Nephron progenitor cell (in vitro differentiated cells): ENCODE measurements around the gene NOS1.

Experiments used
- DNase-seq: peaks from one replicate; pipeline ENCODE4 v3.0.0; 2021
- H3K27ac Mint-ChIP-seq: 2 replicates; pipeline ENCODE4 v1.8.0; 2021; ENCODE audit warnings: mild to moderate bottlenecking, moderate library complexity, mixed read lengths
- H3K27me3 Mint-ChIP-seq: 2 replicates; pipeline ENCODE4 v1.8.0; 2021; ENCODE audit warnings: mild to moderate bottlenecking, low read depth, mixed read lengths; ENCODE audit not compliant: poor library complexity
- H3K36me3 Mint-ChIP-seq: 2 replicates; pipeline ENCODE4 v1.8.0; 2021; ENCODE audit warnings: low read depth, mixed read lengths
- H3K4me1 Mint-ChIP-seq: 2 replicates; pipeline ENCODE4 v1.8.0; 2021; ENCODE audit warnings: mixed read lengths
- H3K4me3 Mint-ChIP-seq: 2 replicates; pipeline ENCODE4 v1.8.0; 2021; ENCODE audit warnings: mild to moderate bottlenecking, moderate library complexity, mixed read lengths
- H3K9me3 Mint-ChIP-seq: 2 replicates; pipeline ENCODE4 v1.8.0; 2021; ENCODE audit warnings: mild to moderate bottlenecking, moderate library complexity, mixed read lengths
- TF ChIP-seq, protein P1 (sequence below): fragments of 200-600 bp; sonication (generic); IDR thresholded peaks from 2 replicates; pipeline ENCODE4 v1.5.0; 2021; ENCODE audit warnings: antibody characterized with exemption

The NOS1 gene

DNA sequence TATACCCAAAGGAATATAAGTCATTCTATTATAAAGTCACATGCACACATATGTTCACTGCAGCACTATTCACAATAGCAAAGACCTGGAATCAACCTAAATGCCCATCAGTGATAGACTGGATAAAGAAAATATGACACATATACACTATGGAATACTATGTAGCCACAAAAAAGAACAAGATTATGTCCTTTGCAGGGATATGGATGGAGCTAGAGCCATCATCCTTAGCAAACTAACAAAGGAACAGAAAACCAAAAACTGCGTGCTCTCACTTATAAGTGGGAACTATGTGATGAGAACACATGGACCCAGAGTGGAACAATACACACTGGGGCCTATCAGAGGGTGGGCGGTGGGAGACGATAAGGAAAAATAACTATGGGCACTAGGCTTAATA, 192.4 kb downstream of the NOS1 start:
- no peaks in the 10 kb centered on the region for H3K27me3 Mint-ChIP-seq
- no peaks in the 10 kb centered on the region for H3K9me3 Mint-ChIP-seq
- H3K4me3 Mint-ChIP-seq, result no peak overlapping the region
- TF ChIP-seq, protein P1, sequence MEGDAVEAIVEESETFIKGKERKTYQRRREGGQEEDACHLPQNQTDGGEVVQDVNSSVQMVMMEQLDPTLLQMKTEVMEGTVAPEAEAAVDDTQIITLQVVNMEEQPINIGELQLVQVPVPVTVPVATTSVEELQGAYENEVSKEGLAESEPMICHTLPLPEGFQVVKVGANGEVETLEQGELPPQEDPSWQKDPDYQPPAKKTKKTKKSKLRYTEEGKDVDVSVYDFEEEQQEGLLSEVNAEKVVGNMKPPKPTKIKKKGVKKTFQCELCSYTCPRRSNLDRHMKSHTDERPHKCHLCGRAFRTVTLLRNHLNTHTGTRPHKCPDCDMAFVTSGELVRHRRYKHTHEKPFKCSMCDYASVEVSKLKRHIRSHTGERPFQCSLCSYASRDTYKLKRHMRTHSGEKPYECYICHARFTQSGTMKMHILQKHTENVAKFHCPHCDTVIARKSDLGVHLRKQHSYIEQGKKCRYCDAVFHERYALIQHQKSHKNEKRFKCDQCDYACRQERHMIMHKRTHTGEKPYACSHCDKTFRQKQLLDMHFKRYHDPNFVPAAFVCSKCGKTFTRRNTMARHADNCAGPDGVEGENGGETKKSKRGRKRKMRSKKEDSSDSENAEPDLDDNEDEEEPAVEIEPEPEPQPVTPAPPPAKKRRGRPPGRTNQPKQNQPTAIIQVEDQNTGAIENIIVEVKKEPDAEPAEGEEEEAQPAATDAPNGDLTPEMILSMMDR, result no peak
- peaks cover 87% of the 10 kb centered on the region for H3K36me3 Mint-ChIP-seq
- H3K4me1 Mint-ChIP-seq, result no peaks in the 10 kb centered on the region
- no peak overlapping the region for H3K27ac Mint-ChIP-seq
- DNase-seq, result no peak

DNA sequence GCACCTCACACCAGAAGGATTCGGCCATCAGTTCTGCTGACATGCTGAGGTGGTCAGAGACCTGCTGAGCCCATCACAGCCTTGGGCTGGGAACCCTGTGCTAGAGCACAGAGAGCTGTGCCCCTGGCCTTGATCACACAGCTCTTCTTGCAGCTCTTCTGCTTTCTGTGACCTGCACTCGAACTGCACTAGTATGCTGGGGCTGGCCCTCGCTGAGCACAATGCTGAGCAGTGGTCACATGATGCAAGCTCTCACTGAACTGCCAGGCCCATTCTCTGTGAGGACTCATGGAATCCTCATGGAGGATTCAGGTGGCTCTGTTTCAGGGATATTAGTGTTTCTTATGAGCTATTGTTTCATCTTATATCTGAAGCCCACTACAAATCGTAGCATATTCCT, 193.7 kb downstream of the NOS1 start:
- Mint-ChIP-seq H3K36me3 (peaks cover 89% of the 10 kb centered on the region), H3K4me3 (no peak overlapping the region), H3K27ac (no peak overlapping the region), H3K9me3 (no peaks in the 10 kb centered on the region), H3K4me1 (no peaks in the 10 kb centered on the region), H3K27me3 (no peaks in the 10 kb centered on the region)
- TF ChIP-seq, protein P1, result no peak
- no peak for DNase-seq

GRCh38 chr12:117166107-117166506, 195.3 kb downstream of the NOS1 start:
- Mint-ChIP-seq H3K27ac (no peak overlapping the region), H3K4me3 (no peak overlapping the region), H3K36me3 (peaks cover 86% of the 10 kb centered on the region), H3K27me3 (no peaks in the 10 kb centered on the region), H3K9me3 (no peaks in the 10 kb centered on the region), H3K4me1 (no peaks in the 10 kb centered on the region)
- no peak for DNase-seq
- TF ChIP-seq, protein P1, result no peak

- TF ChIP-seq, protein P1, result no peak
- H3K36me3 Mint-ChIP-seq, result peaks cover 86% of the 10 kb centered on the region
- H3K27me3 Mint-ChIP-seq, result no peaks in the 10 kb centered on the region
- no peak for DNase-seq
- no peaks in the 10 kb centered on the region for H3K4me1 Mint-ChIP-seq
- H3K9me3 Mint-ChIP-seq, result no peaks in the 10 kb centered on the region
- H3K27ac Mint-ChIP-seq, result no peak overlapping the region
- no peak overlapping the region for H3K4me3 Mint-ChIP-seq
These were observed 196.1 kb downstream of the NOS1 start for GRCh38 chr12:117165342-117165741.

DNA sequence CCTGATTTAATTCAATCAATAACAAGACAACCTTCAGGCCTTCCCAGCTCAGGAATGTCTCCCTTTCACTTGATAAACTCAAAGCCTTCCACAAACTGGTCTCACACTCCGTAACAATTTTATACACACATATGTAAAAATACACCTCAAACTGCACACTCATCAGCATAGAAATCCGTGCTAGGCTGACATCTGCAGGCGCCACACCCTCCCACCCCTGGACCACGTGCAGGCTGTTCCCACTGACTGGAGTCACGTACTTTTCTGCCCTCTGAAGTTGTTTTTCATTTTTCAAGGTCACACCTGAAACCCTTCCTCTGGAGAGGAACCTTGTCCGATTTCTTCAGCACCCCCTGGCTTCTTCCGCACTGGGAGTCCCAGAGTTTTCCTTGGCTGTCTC, 198.8 kb downstream of the NOS1 start:
- no peak for DNase-seq
- Mint-ChIP-seq H3K27ac (no peak overlapping the region), H3K9me3 (no peaks in the 10 kb centered on the region), H3K36me3 (peaks cover 84% of the 10 kb centered on the region), H3K4me1 (no peaks in the 10 kb centered on the region), H3K27me3 (no peaks in the 10 kb centered on the region), H3K4me3 (no peak overlapping the region)
- TF ChIP-seq, protein P1, result no peak

DNA sequence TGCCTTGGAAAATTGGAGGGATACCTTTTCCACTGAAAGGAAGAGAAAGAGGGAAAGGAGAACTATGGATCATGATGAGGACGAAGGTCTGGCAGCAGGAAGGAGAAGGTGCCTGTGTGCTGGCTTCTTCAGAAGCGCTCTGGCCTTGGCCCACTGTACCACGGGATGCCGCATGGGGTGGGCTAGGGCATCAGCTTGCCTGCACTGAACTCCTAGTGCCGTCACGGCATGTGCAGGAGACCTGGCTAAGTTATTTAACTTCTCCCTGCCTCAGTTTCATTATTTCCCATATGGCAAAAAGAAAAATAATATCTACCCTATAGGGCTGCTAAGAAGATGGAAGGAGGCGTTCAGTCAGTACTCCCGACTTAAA, 199.3 kb downstream of the NOS1 start:
- H3K4me3 Mint-ChIP-seq, result no peak overlapping the region
- no peaks in the 10 kb centered on the region for H3K27me3 Mint-ChIP-seq
- no peaks in the 10 kb centered on the region for H3K4me1 Mint-ChIP-seq
- no peaks in the 10 kb centered on the region for H3K9me3 Mint-ChIP-seq
- H3K36me3 Mint-ChIP-seq, result peaks cover 86% of the 10 kb centered on the region
- H3K27ac Mint-ChIP-seq, result peak overlapping the region; percentile 74
- DNase-seq, result no peak
- TF ChIP-seq, protein P1, result no peak
